ENCODE data around the gene CABP2.
"Not testable (repeated sequence)": the region's sequence is repeated elsewhere in the genome, so short reads cannot be mapped to it uniquely, and the experiment has no call there.

The CABP2 gene

DNA sequence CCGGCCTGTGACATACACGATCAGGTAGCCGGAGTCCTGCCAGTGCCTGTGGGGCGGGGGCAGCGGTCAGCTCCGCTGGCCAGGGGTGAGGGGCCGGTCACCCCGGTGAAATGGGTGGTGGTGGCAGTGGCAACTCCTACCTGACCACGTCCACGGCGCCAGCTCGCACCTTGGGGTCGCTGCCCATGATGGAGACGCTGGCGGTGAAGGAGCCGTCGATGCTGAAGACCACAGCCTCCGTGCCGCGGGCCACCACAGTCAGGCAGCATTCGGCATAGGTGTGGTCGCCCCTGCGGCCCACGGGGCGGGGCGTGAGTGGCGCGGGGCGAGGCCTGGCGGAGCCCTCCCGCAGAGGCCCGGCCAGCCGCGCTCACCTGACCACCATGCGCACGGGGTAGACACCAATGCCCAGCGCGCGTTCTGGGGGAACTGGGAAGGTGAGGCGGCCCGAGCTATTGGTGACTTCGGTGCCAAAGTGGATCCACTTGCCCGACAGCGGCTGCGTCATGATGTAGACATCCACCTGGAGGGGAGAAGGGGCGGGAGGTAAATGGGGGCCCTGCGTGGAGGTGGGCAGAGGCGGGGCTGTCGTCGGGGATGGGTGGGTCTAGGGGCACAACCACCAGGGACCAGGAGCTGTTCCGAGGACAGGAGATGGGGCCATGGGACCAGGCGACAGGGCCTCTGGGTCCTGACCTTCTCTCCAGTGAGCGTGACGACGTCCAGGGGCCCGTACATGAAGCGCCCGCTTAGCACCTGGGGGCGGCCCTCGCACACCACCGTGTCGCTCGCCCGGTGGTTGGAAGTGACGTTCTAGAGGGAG is 29.5 kb downstream of the CABP2 start:
- no peak for DNase-seq

DNA sequence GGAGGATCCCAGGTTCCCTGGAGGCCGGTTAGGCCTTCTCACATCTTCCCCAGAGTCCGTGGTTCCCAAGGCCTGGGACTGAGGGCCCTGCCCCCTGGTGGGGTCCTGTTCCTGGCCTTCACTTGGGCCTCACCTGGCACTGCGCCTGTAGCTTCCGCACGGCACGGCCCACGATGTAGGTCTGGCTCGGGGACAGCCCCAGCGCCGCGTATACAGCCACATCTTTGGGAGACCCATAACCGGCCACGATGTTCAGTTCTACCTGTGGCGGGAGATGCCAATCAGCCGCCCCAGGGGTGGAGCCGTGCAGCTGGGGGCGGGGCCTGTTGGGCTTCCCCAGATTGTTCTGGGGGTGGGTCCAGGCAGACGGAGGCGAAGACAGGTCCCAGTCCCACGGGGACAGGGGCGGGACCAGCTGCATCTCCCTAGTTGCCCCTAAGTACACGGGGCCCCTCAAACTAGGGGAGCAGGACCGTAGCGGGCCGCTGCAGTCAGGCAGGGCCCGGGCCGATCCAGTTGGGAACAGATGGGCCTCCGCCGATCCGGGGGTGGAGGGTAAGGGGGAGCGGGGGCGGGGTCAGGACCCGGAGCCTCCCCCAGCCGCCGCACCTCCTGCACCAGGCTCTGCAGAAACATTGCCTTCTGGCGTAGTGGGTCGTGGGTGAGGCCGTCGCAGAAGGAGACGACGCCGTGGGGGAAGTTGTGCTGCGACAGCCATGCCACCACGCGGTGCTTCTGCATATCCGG is 30.3 kb downstream of the CABP2 start:
- no peak for DNase-seq

DNA sequence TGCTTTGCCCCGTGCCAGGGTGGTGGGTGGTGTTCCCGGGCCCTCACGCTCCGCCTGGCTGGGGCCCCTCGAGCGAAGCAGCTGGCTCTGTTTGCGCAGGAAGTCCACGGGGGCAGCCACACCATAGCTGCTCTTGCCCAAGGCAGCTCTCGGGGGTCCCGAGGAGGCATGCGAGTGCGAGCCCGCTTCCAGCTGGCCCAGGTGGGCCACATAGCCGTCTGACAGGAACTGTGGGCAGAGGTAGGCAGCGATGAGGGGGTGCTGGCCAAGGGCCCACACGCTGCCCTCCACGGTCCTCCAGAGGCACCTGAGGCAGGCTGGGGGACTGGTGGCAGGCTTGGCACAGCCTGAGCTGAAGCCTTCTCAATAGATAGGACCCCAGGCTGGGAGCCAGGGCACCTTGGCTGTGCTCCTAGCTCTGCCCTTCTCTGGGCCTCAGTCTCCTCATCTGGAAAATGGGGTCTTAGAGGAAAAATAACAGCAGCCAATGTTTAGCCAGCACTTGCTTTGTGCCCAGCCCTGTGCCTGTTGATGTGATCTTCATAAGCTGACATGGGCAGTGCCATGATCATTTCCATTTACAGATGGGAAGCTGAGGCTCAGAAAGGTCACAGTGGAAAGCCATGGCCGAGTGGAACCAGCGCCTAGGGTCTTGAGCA is 31.0 kb downstream of the CABP2 start:
- DNase-seq = no peak

DNA sequence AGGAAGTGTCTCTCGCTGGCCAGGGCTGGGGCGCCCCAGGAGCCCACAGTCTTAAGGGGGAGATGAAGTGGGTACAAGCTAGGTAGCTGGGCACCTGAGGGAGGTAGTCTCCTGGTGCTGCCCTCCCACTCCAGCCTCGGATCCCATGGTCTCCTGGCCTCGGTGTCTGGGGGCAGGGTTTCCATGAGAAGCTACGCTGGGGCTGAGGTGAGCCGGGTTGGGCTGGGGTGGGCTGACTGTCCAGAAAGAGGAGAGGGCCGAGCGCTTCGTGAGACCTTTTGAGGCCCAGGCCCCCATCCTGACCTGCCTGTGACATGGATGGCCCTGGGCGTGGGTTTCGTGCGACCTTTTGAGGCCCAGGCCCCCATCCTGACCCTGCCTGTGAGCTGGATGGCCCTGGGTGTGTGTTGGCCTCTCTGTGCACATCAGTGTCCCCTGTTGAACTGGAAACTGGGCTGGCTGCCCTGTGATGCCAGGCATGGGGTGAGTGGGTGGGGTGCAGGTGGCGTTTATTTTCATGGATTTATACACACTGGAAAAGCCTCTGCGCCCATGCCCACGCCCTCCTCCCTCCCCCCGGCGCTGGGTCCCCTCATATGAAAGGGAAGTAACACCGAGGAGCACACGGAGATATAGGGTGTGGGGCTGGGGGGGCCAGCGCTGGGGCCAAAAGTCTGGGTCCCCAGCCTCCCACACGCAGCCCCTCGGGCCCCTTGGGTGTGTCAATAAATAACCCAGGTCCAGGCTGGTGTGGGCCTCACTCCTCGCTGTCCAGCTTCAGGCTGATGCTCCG is 31.8 kb downstream of the CABP2 start:
- DNase-seq = no peak

DNA sequence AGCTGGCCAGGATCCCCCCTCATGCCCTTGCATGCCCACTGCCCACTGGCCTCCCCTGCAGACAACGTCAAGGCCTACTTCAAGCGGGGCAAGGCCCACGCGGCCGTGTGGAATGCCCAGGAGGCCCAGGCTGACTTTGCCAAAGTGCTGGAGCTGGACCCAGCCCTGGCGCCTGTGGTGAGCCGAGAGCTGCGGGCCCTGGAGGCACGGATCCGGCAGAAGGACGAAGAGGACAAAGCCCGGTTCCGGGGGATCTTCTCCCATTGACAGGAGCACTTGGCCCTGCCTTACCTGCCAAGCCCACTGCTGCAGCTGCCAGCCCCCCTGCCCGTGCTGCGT is 32.5 kb downstream of the CABP2 start:
- no peak for DNase-seq

DNA sequence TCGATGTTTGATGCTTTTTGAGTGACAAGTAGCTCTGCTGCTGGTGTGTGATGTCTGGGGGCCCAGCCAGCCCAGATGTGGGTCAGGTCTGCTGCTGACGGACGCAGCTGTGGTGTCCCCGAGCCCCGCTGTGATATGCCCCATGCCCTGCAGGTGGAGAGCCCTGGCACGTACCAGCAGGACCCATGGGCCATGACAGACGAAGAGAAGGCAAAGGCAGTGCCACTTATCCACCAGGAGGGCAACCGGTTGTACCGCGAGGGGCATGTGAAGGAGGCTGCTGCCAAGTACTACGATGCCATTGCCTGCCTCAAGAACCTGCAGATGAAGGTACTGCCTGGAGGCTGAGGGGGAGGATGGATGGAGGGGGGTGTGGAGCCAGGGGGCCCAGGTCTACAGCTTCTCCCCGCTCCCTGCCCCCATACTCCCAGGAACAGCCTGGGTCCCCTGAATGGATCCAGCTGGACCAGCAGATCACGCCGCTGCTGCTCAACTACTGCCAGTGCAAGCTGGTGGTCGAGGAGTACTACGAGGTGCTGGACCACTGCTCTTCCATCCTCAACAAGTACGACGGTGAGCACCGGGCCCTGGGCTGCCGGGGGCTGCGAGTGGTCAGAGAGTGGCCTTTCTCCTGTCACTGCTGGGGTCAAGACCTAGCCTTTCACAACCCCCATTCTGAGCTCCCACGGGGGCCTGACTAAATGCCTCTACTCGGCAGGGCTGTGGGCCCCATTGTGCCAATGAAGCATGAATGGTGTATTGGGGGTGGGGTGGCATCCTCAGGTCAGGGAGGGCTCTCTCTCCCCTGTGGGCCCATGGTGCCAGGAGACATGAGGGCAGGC is 33.1 kb downstream of the CABP2 start:
- no peak for DNase-seq

DNA sequence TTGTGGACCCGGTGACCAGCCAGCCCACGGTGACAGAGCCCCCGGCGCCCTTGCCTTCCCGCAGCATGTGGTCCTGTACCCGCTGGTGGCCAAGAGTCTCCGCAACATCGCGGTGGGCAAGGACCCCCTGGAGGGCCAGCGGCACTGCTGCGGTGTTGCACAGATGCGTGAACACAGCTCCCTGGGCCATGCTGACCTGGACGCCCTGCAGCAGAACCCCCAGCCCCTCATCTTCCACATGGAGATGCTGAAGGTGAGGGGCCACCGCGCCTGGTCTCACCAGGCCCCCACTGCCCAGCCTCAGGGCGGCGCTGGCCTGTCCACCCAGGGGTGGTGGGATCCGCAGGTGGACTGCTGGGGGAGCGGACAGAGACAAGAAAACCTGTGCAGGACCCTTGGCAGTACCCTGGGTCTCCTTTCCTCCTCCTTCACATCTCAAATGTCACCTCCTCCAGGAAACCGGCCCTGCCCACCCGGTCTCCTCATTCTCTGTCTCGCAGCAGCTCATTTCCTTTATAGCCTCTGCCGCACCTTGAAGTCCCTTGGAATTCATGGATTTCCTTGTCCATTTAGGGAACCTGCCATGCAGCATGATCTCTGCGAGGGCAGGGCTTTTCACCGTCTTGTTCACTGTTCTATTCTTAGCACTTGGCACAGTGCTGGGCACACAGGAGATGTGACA is 33.9 kb downstream of the CABP2 start:
- no peak for DNase-seq

DNA sequence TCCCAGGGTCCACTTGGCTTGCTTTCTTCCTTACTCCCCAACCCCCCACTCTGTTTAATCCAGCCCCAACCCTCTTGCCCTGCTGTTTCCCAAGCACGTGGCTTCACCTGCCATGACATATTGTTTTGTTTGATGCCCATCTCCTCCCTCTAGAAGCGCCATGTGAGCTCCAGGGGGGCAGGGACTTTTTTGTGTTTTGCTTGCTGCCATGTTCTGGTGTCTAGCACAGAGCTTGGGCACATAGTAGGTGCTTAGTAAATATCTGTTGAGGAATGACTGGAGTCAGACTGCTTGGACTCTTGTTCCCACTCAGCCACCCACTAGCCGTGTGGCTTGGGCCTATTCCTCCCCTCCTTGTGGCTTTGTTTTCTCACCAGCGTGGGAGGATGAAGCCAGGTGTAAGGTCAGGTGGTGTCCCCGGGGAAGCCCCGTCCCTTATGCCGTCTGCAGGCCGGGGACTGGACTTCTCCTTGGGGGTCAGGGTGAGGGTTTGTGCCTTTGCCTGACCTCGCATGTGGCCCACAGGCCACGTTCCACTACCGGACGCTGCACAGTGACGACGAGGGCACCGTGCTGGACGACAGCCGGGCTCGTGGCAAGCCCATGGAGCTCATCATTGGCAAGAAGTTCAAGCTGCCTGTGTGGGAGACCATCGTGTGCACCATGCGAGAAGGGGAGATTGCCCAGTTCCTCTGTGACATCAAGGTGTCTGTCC is 36.6 kb downstream of the CABP2 start:
- no peak for DNase-seq

DNA sequence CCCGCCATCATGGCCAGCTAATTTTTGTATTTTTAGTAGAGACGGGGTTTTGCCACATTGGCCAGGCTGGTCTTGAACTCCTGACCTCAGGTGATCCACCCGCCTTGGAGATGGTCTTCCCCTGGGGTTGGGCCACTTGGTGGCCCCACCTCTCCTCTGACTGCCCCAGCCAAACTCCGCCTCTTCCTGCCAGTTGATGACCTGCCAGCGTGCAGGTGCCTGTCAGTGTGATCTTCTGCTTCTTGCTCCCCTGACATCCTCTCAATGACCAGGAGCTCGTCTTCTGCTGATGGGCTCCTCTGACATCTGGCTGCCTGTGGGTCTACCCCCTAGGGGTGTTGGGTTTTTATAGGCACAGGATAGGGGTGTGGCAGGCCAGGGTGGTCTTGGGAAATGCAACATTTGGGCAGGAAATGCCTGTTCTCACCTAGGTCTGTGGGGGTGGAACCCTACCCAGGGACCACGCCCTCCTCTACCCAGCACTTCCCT is 37.3 kb downstream of the CABP2 start:
- not testable (repeated sequence) for DNase-seq

DNA sequence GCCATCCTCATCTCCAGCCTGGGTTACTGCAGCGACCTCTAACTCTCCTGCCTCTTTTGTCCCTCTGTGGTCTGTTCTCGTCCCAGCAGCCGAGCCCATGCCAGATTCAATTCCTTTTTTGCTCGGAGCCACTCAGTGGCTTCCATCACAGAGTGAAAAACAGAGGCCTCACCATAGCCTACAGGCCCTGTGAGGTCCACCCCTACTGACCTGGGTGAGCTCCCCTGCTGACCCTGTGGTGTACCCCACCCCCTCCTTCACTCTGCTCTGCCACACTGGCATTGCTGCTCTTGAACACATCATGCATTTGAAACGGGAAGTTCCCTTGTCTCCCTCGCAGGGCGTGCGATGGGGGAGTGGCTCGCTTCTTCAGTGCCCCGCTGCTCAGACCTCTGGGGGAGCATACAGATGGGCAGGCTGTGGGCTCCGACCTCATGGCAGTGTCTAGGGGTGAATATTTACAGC is 38.4 kb downstream of the CABP2 start:
- no peak for DNase-seq

DNA sequence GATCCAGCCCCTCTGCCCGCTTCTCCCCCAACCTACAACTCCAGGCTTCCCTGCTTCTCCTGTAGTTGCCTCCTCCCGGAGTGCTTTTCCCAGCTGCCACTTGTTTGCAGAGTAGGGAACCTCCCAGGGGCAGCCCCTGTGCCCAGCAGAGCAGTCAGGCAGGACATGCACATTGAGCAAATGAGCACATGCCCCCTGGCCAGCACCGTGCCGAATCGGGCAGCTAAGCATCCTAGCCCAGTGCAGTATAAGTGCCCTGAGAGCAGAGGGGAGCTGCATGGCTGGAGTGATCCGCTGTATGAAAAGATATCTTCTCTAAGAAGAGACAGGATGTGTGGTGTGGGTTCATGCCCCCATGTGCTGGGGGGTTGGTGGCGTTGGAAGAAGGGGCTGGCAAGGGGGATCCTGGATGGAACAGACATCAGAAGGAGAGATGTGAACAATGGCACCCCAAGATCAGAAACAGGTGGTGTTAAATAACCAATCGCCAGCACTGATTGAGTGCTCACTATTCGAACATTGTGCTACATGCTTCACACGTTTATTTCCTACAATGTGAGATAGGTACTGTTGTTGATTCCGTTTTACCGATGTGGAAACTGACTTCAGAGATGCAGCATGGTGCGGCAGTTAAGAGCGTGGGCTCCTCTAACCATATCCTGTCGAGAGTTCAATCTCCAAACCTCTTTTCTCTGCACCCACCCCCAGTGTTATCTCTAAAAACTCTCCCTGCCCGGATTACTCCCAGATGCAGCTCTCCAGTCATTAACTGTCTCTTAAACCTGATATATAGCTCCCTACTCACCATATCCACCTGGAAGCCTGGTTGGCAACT is 39.2 kb downstream of the CABP2 start:
- no peak for DNase-seq

DNA sequence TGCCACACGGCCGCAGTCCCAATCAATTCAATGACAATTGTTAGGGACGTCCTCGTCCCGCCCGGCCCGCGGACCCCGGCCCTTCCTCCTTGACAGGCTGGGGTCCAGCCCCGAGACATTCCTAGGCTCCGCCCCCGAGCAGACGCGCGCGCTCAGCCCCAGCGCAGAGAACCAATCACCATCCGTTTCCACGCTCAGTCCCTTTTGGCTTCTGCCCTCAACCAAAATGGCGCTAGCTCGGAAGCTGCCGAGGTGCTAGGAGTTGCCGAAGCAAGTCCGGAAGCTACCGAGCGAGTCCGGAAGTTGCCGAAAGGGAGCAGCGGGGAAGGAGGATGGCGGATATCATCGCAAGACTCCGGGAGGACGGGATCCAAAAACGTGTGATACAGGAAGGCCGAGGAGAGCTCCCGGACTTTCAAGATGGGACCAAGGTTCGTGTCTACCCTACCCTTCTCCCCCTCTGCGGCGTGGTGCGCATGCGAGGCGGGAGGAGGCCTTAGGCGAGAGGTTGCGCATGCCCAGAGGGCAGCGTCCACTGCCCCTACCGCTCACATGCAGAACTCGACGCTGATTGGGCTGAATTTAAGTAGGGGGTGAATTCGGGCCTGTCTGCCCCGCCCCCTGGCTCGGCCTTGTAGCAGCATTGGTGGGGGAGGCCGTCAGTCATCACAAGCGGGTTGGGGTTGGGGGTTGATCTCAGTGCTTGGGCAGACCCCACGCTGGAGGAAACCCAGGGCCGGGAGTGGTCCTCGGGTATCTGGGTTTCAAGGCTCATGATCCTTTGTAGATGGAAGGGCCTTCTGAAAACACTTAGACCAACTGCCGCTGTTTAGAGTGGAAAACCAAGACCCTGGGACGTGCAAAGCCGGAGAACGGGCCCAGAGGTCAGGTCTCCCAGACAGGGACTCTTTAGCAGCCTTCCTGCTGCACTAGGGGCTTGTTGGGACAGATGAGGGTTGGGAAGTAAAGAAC is 40.1 kb downstream of the CABP2 start, which contains the start of gene AIP:
AIP (plus strand) TSS at position 200 of the 972 bp plus-strand sequence; CDS start at position 333, 133 bp downstream.
- peak; percentile 98 for DNase-seq

DNA sequence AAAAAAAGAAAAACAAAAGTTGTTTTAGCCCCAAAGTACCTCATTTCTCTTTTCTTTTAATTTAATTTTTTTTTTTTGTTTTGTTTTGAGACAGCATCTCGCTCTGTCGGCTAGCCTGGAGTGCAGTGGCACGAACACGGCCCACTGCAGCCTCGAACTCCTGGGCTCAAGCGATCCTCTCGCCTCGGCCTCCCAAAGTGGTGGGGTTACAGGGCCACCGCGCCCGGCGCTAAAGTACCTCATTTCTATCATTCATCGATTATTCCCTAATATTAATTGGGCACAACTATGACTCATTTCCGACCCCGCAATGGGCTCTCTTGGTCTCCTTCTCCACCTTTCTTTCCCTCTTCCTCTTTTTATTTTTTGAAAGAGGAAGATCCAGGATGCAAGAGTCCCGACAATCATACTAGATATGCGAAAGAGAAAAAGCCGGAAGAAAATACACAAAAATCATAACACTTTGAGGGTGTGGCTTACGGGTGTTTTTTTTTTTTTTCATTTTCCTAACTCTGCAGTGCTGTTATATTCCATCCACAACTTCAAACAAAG is 40.9 kb downstream of the CABP2 start:
- no peak for DNase-seq

DNA sequence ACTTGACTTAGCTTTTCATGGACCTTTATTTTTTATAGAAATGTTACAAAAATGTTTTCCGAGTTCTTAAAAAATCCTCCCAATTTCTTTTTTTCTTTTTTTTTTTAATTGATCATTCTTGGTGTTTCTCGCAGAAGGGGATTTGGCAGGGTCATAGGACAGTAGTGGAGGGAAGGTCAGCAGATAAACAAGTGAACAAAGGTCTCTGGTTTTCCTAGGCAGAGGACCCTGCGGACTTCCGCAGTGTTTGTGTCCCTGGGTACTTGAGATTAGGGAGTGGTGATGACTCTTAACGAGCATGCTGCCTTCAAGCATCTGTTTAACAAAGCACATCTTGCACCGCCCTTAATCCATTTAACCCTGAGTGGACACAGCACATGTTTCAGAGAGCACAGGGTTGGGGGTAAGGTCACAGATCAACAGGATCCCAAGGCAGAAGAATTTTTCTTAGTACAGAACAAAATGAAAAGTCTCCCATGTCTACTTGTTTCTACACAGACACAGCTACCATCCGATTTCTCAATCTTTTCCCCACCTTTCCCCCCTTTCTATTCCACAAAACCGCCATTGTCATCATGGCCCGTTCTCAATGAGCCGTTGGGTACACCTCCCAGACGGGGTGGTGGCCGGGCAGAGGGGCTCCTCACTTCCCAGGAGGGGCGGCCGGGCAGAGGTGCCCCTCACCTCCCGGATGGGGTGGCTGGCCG is 45.7 kb downstream of the CABP2 start:
- not testable (repeated sequence) for DNase-seq

DNA sequence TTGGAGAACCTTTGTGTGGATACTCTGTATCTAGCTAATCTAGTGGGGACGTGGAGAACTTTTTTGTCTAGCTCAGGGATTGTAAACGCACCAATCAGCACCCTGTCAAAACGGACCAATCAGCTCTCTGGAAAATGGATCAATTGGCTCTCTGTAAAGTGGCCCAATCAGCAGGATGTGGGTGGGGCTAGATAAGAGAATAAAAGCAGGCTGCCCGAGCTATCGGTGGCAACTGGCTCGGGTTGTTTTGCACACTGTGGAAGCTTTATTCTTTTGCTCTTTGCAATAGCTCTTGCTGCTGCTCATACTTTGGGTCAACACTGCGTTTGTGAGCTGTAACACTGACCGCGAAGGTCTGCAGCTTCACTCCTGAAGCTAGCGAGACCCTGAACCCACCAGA is 46.6 kb downstream of the CABP2 start:
- DNase-seq = not testable (repeated sequence)

DNA sequence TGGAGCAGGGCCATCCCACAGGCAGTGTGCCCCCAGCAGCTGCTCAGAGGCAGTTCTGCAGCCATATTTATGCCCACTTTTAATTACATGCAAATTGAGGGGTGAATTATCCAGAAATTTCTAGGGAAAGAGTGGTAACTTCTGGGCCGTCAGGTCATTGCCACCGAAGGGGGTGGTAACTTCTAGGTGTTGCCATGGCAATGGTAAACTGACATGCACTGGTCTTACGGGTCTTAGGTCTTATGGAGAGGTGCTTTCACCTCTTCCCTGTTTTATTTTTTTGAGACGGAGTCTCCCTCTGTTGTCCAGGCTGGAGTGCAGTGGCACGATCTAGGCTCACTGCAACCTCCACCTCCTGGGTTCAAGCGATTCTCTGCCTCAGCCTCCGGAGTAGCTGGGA is 50.4 kb downstream of the CABP2 start:
- DNase-seq = no peak

DNA sequence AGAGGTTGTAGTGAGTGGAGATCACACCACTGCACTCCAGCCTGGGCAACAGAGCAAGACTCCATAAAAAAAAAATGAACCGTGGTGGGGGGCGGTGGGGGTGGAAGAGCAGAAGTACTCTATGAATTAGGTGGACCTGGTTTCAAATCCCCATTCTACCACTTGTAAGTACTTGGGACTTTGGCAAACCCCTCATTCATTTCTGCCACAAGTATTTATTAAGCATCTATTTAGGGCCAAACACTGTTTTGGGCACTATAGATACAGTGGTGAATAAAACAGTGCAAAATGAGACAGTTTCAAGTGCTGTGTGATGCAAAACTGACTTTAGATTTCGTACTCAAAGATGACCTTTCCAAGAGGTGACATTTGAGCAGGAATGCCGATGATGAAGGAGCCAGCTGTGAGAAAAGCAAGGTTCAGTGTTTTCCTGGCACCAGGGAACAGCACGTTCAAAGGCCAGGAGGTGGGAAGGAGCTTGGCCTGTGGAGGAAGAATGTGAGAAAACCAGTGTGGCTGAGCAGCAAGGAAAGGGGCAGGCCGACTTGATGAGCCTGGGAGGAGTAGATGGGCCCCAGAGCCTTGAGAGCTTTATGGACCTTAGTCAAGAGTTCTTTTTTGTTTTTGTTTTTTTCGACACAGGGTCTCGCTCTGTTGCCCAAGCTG is 52.8 kb downstream of the CABP2 start:
- DNase-seq = no peak
